ENCODE results near the gene C6orf52. TPM values are rescaled to one million over a fixed set of nuclear protein-coding genes. Genes with fewer than 3 reads are reported as not detected.

Gene C6orf52
- total RNA-seq, 1 experiment from 2014 or later, result 6.5 TPM

DNA sequence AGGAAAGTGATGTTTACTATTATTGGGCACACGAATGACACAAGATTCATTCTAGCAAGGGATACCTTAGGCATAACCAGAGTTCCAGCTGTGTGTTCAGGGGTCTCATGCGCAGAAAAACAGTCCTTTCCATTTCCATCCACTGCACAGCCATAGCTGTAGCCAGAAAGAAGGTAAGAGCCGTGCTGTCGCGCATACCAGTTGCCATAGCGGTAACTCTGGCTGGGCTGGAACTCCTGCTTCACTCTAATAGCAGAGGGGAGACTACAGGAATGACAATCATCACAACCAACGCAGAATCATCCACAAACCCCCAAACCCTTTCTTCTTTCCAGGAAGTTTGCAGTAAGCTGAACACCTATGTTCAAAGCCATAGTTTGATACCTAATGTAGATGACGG lies 7.5 kb downstream of the C6orf52 start:
- Histone ChIP-seq H3K4me1 (ENCODE audit: control insufficient read depth, insufficient read depth, low read length) (peaks cover 10% of the 10 kb centered on the region), H3K9me3 (ENCODE audit: control insufficient read depth, insufficient read depth, low read depth, low read length) (no peaks in the 10 kb centered on the region), H3K27ac (ENCODE audit: low read length) (no peak overlapping the region), H3K27me3 (ENCODE audit: control insufficient read depth, insufficient read depth, low read length) (no peaks in the 10 kb centered on the region), H3K4me3 (ENCODE audit: low read depth in 2 of 2, low read length in 2 of 2) (no peak overlapping the region), H3K36me3 (ENCODE audit: control insufficient read depth, insufficient read depth, low read length) (no peaks in the 10 kb centered on the region)
- POLR2A ChIA-PET, result interaction anchor here (0.5 to 0.8 kb wide), 2 partner anchors 50 to 73 kb away, joined by 3 to 7 read pairs; no protein-coding TSS in a partner anchor
- CTCF ChIA-PET, result no interaction called here
- intact Hi-C loops (cut with micrococcal nuclease; ENCODE audit: unreplicated experiment) (no loop called here), in situ Hi-C loops (cut with HindIII; ENCODE audit: low pct_unique_long_range_greater_than_20kb, low sequenced_read_pairs) (no loop called here)
- no peak for ATAC-seq
- DNase-seq (ENCODE audit: low read depth, low spot score), result no peak
- TF ChIP-seq, protein P1, sequence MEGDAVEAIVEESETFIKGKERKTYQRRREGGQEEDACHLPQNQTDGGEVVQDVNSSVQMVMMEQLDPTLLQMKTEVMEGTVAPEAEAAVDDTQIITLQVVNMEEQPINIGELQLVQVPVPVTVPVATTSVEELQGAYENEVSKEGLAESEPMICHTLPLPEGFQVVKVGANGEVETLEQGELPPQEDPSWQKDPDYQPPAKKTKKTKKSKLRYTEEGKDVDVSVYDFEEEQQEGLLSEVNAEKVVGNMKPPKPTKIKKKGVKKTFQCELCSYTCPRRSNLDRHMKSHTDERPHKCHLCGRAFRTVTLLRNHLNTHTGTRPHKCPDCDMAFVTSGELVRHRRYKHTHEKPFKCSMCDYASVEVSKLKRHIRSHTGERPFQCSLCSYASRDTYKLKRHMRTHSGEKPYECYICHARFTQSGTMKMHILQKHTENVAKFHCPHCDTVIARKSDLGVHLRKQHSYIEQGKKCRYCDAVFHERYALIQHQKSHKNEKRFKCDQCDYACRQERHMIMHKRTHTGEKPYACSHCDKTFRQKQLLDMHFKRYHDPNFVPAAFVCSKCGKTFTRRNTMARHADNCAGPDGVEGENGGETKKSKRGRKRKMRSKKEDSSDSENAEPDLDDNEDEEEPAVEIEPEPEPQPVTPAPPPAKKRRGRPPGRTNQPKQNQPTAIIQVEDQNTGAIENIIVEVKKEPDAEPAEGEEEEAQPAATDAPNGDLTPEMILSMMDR (IDR thresholded peaks at IDR 0.05), result no peak
- TF ChIP-seq, protein P2, sequence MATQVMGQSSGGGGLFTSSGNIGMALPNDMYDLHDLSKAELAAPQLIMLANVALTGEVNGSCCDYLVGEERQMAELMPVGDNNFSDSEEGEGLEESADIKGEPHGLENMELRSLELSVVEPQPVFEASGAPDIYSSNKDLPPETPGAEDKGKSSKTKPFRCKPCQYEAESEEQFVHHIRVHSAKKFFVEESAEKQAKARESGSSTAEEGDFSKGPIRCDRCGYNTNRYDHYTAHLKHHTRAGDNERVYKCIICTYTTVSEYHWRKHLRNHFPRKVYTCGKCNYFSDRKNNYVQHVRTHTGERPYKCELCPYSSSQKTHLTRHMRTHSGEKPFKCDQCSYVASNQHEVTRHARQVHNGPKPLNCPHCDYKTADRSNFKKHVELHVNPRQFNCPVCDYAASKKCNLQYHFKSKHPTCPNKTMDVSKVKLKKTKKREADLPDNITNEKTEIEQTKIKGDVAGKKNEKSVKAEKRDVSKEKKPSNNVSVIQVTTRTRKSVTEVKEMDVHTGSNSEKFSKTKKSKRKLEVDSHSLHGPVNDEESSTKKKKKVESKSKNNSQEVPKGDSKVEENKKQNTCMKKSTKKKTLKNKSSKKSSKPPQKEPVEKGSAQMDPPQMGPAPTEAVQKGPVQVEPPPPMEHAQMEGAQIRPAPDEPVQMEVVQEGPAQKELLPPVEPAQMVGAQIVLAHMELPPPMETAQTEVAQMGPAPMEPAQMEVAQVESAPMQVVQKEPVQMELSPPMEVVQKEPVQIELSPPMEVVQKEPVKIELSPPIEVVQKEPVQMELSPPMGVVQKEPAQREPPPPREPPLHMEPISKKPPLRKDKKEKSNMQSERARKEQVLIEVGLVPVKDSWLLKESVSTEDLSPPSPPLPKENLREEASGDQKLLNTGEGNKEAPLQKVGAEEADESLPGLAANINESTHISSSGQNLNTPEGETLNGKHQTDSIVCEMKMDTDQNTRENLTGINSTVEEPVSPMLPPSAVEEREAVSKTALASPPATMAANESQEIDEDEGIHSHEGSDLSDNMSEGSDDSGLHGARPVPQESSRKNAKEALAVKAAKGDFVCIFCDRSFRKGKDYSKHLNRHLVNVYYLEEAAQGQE (IDR thresholded peaks at IDR 0.05; ENCODE audit: insufficient read depth in 1 of 2, low read depth in 2 of 2, low read length in 1 of 2), result no peak
- TF ChIP-seq SIN3A (IDR thresholded peaks at IDR 0.05; ENCODE audit: borderline replicate concordance, insufficient read depth, low read depth, low read length) (no peak), POLR2AphosphoS5 (IDR thresholded peaks at IDR 0.05; ENCODE audit: low read depth, low read length) (no peak), TCF7L2 (IDR thresholded peaks at IDR 0.05; ENCODE audit: low read depth, low read length) (no peak)
- BruUV-seq (replicated peaks), result no TSS peak

DNA sequence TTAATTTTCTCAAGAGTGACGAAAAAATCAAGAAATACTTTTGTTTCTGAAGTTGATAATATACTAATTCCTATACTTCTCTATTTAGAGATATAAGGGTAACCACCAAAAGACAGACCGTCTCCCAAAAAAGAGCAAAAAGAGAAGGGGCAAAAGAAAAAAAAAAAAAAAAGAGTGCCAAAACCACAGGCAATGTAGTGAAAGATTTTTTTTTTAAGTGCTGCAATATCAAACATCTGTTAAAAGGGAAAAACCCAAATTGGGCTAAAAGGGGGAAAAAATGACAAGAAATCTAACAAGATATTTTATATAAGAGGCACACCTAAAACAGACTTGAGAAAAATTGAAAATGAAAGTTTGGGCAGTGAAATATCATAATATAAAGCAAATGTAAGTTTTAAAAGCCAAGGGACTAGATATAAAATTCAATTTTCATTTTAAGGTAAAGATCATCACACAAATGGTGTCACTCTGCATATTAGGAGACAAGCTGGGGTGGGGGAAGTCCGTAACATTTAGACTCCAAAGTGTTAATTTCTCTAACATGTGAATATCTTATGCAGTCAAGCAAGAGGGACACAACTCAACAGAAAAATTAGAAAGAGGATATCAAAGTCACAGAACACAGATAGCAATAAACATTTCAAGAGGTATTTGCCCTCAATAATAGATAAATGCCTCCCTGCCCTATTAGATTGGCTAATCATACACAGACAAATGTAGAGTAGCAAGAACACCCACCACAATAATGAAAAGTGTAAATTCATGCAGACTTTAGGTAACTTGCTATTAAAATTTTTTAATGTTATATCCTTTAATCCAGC lies 9.1 kb downstream of the C6orf52 start:
- no peak for DNase-seq (ENCODE audit: low read depth, low spot score)
- Histone ChIP-seq H3K4me3 (ENCODE audit: low read depth in 2 of 2, low read length in 2 of 2) (no peak overlapping the region), H3K9me3 (ENCODE audit: control insufficient read depth, insufficient read depth, low read depth, low read length) (no peaks in the 10 kb centered on the region), H3K27ac (ENCODE audit: low read length) (no peak overlapping the region), H3K36me3 (ENCODE audit: control insufficient read depth, insufficient read depth, low read length) (no peaks in the 10 kb centered on the region), H3K4me1 (ENCODE audit: control insufficient read depth, insufficient read depth, low read length) (no peaks in the 10 kb centered on the region), H3K27me3 (ENCODE audit: control insufficient read depth, insufficient read depth, low read length) (no peaks in the 10 kb centered on the region)
- intact Hi-C loops (cut with micrococcal nuclease; ENCODE audit: unreplicated experiment) (no loop called here), in situ Hi-C loops (cut with HindIII; ENCODE audit: low pct_unique_long_range_greater_than_20kb, low sequenced_read_pairs) (no loop called here)
- no peak for ATAC-seq
- TF ChIP-seq TCF7L2 (IDR thresholded peaks at IDR 0.05; ENCODE audit: low read depth, low read length) (no peak), SIN3A (IDR thresholded peaks at IDR 0.05; ENCODE audit: borderline replicate concordance, insufficient read depth, low read depth, low read length) (no peak), POLR2AphosphoS5 (IDR thresholded peaks at IDR 0.05; ENCODE audit: low read depth, low read length) (no peak)
- TF ChIP-seq, protein P2 (IDR thresholded peaks at IDR 0.05; ENCODE audit: insufficient read depth in 1 of 2, low read depth in 2 of 2, low read length in 1 of 2), result no peak
- TF ChIP-seq, protein P1 (IDR thresholded peaks at IDR 0.05), result no peak
- no TSS peak for BruUV-seq (replicated peaks)
- ChIA-PET CTCF (no interaction called here), POLR2A (no interaction called here)

All from Panc1 (cell line).